K562 (cell line): ENCODE data around the gene PREP. TPM values are rescaled to one million over a fixed set of nuclear protein-coding genes. Genes with fewer than 3 reads are reported as not detected.

Experiments used
- ATAC-seq: fragments of 200-7000 bp; cut with Tn5 transposase; 3 replicates; pipeline ENCODE4 v1.9.1; 2020; ENCODE audit warnings: moderate library complexity
- BruUV-seq: library from RNA; stranded (reverse); fragments of 400-500 nt; replicated peaks from 2 replicates; lab custom pipeline; 2021; lab: Mats Ljungman, UMichigan
- CTCF ChIA-PET: fragments of 300-600 bp; formaldehyde crosslinking; extraction: SDS; loops from one replicate; lab custom pipeline; 2021; ENCODE audit warnings: low intra/inter-chr PET ratio; lab: Yijun Ruan, JAX
- POLR2A ChIA-PET: fragments of 300-600, 350-650 bp; sonication (Branson Sonifier 250); formaldehyde crosslinking; extraction: SDS; loops from one replicate; lab custom pipeline; 2021; ENCODE audit warnings: antibody characterized with exemption, inconsistent platforms; lab: Yijun Ruan, JAX
- DNase-seq, 4 experiments: peaks; one replicate each; pipeline versions ENCODE4 v3.0.0 to v3.0.0-alpha.2; 2011 to 2018; ENCODE audit warnings: low spot score in 3 of 4, mixed read lengths in 3 of 4; ENCODE audit errors: extremely low read depth in 1 of 4
- FAIRE-seq: peaks from 2 replicates; lab custom pipeline; 2011; peaks lifted over from hg19 to GRCh38; lab: Jason Lieb, UNC
- H2AFZ ChIP-seq: 2 replicates; pipeline ENCODE4 v1.6.0; 2011; ENCODE audit warnings: low read depth, low read length, control low read depth, inconsistent platforms
- H3K27ac ChIP-seq: fragments of 200-600 bp; 3 replicates; pipeline ENCODE4 v1.8.0; 2011; ENCODE audit warnings: low read depth, mild to moderate bottlenecking, control low read depth, inconsistent platforms, low read length, moderate library complexity, mixed read lengths; ENCODE audit errors: extremely low read depth
- H3K27me3 ChIP-seq, 2 experiments: fragments of 300-600 bp in 1 of 2; 2 replicates in 1 of 2; 3 replicates in 1 of 2; pipeline versions ENCODE4 v1.6.0 to v1.8.0; 2011; ENCODE audit warnings: inconsistent platforms in 2 of 2, low read length in 2 of 2, mild to moderate bottlenecking in 1 of 2, mixed read lengths in 1 of 2, moderate library complexity in 1 of 2; ENCODE audit not compliant: control insufficient read depth in 2 of 2, insufficient read depth in 2 of 2
- H3K36me3 ChIP-seq: fragments of 300-600 bp; 3 replicates; pipeline ENCODE4 v1.8.0; 2011; ENCODE audit warnings: mild to moderate bottlenecking, low read length, inconsistent platforms; ENCODE audit not compliant: control insufficient read depth, insufficient read depth
- H3K4me1 ChIP-seq, 2 experiments: fragments of 200-600 bp in 1 of 2; replicated peaks in 1 of 2; 2 replicates in 1 of 2; 3 replicates in 1 of 2; pipeline versions ENCODE4 v1.5.1 to v1.8.0; 2011; ENCODE audit warnings: inconsistent platforms in 2 of 2, low read length in 2 of 2, mild to moderate bottlenecking in 1 of 2, mixed read lengths in 1 of 2, moderate library complexity in 1 of 2; ENCODE audit not compliant: control insufficient read depth in 2 of 2, insufficient read depth in 2 of 2
- H3K4me2 ChIP-seq: 2 replicates; pipeline ENCODE4 v1.6.1; 2011; ENCODE audit warnings: low read length, control low read depth, inconsistent platforms, mixed read lengths; ENCODE audit not compliant: insufficient read depth
- H3K4me3 ChIP-seq: fragments of 200-600 bp; sonication (generic), shearing (Covaris generic); 2 replicates; pipeline ENCODE4 v1.5.1; 2016; ENCODE audit warnings: control low read depth, inconsistent platforms
- H3K79me2 ChIP-seq: fragments of 200-600 bp; 3 replicates; pipeline ENCODE4 v1.8.0; 2011; ENCODE audit warnings: low read length, inconsistent platforms; ENCODE audit not compliant: control insufficient read depth, insufficient read depth
- H3K9ac ChIP-seq, 2 experiments: 2 replicates each; pipeline versions ENCODE4 v1.6.0 to v1.6.1; 2011; ENCODE audit warnings: low read depth in 2 of 2, low read length in 2 of 2, control low read depth in 1 of 2, inconsistent platforms in 1 of 2, mild to moderate bottlenecking in 1 of 2, mixed read lengths in 1 of 2; ENCODE audit not compliant: insufficient read depth in 1 of 2
- H3K9me1 ChIP-seq: one replicate; pipeline ENCODE4 v1.6.0; 2011; ENCODE audit warnings: inconsistent platforms, mild to moderate bottlenecking, low read length, moderate library complexity; ENCODE audit not compliant: control insufficient read depth, insufficient read depth
- H3K9me3 ChIP-seq: replicated peaks from 2 replicates; pipeline ENCODE4 v1.5.1; 2011; ENCODE audit warnings: low read depth, low read length, inconsistent platforms; ENCODE audit not compliant: control insufficient read depth, insufficient read depth
- H4K20me1 ChIP-seq: replicated peaks from 2 replicates; pipeline ENCODE4 v1.6.1; 2011; ENCODE audit warnings: low read length, inconsistent platforms, mixed read lengths; ENCODE audit not compliant: control insufficient read depth, insufficient read depth
- AFF1 ChIP-seq, 2 experiments: fragments of 450-650 bp; IDR thresholded peaks; 2 replicates each; pipeline ENCODE4 v1.6.1; 2018; ENCODE audit warnings: mild to moderate bottlenecking in 2 of 2, low read depth in 1 of 2; ENCODE audit not compliant: partially characterized antibody in 2 of 2
- MYNN ChIP-seq, 2 experiments: sonication (generic); formaldehyde crosslinking in 1 of 2; IDR thresholded peaks; 2 replicates each; pipeline versions ENCODE4 v1.5.0 to v1.6.1; 2016 to 2020; ENCODE audit warnings: antibody characterized with exemption in 1 of 2, missing genetic modification reagents in 1 of 2
- TFAM ChIP-seq: fragments of 250-450 bp; sonication (Bioruptor Pico); conservative IDR thresholded peaks from 2 replicates; pipeline ENCODE4 v1.5.0; 2021; ENCODE audit warnings: mild to moderate bottlenecking, moderate library complexity
- XRCC3 ChIP-seq: fragments of 450-650 bp; IDR thresholded peaks from 2 replicates; pipeline ENCODE4 v1.6.1; 2017; ENCODE audit warnings: mild to moderate bottlenecking, moderate library complexity
- ZC3H4 ChIP-seq: sonication (generic); formaldehyde crosslinking; IDR thresholded peaks from 2 replicates; pipeline ENCODE4 v1.9.0; 2021; ENCODE audit warnings: missing genetic modification reagents, borderline replicate concordance
- WGBS: fragments of 100-300 bp; shearing (Covaris generic); methylation state at CpG from one replicate; pipeline ENCODE4 v1.1.6; 2016; ENCODE audit warnings: low coverage, mixed read lengths; ENCODE audit not compliant: insufficient coverage; ENCODE audit errors: missing lambda C conversion rate; 5-methylcytosine and 5-hydroxymethylcytosine counted together
- in situ Hi-C: fragments of 300-500 bp; cut with MboI; formaldehyde crosslinking; loops from 4 replicates; pipeline ENCODE4 v1.15.0; 2018; ENCODE audit warnings: inconsistent platforms, mixed read lengths
- intact Hi-C: fragments of 100-400 bp; cut with micrococcal nuclease; formaldehyde crosslinking; loops from 2 replicates; pipeline ENCODE4 v1.14.2; 2022
- polyA plus RNA-seq, 8 experiments: library from polyadenylated mRNA; depleted of rRNA in 4 of 8; stranded (reverse) in 5 of 8; unstranded in 3 of 8; fragments of >200 nt; fragmentation: Nextera tagmentation in 2 of 8; fragmentation: Illumina TruSeq in 1 of 8; extraction: Ambion mirVana in 2 of 8; extraction: Trizol in 1 of 8; gene quantifications; 2 replicates each; pipeline versions ENCODE4 v1.2.1 to v1.2.3, GENCODE V29; 2011 to 2014; ENCODE audit warnings: inconsistent platforms in 1 of 8, missing spikeins in 1 of 8
- total RNA-seq, 7 experiments: library from RNA; depleted of rRNA in 6 of 7; stranded (reverse); fragments of >200 nt in 6 of 7; fragmentation: Illumina TruSeq in 2 of 7; extraction: Trizol in 2 of 7; gene quantifications; 2 replicates each; pipeline versions ENCODE4 v1.2.1 to v1.2.3, GENCODE V29; 2011 to 2021; ENCODE audit warnings: low replicate concordance in 1 of 7
- TF ChIP-seq, protein P1 (sequence below): sonication (generic); formaldehyde crosslinking; IDR thresholded peaks from 2 replicates; pipeline ENCODE4 v1.8.0; 2023; ENCODE audit warnings: mild to moderate bottlenecking, missing genetic modification reagents
- TF ChIP-seq, protein P2 (sequence below): sonication (generic); formaldehyde crosslinking; IDR thresholded peaks from 2 replicates; pipeline ENCODE4 v1.9.0; 2022; ENCODE audit warnings: mild to moderate bottlenecking, missing genetic modification reagents

The PREP gene
- total and polyA plus RNA-seq, 9 of the 15 experiments (the other 6 are each of a cell fraction or from before 2014, with no cell fraction given): 14.1 to 60.8 (median 28.3) TPM

DNA sequence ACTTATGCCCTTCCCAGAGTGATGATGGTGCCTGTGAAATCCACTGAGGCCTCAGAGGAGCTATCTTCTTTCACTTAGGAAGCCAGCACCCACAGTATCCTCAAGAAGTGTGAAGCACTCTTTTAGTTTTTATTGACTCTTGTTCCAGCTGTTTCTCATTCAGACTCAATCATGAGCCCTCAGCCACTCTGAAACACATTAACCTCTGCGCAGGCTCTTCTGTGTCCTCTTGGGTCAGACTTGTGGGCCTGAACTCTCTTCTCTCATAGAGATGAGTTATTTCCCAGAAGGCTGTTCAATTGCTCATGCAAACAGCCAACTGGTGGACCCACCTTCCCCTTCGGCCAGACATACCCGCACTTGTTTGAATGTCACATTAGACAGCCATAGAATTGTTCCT lies 27.8 kb upstream of the PREP start (continued):
- TF ChIP-seq, protein P1, sequence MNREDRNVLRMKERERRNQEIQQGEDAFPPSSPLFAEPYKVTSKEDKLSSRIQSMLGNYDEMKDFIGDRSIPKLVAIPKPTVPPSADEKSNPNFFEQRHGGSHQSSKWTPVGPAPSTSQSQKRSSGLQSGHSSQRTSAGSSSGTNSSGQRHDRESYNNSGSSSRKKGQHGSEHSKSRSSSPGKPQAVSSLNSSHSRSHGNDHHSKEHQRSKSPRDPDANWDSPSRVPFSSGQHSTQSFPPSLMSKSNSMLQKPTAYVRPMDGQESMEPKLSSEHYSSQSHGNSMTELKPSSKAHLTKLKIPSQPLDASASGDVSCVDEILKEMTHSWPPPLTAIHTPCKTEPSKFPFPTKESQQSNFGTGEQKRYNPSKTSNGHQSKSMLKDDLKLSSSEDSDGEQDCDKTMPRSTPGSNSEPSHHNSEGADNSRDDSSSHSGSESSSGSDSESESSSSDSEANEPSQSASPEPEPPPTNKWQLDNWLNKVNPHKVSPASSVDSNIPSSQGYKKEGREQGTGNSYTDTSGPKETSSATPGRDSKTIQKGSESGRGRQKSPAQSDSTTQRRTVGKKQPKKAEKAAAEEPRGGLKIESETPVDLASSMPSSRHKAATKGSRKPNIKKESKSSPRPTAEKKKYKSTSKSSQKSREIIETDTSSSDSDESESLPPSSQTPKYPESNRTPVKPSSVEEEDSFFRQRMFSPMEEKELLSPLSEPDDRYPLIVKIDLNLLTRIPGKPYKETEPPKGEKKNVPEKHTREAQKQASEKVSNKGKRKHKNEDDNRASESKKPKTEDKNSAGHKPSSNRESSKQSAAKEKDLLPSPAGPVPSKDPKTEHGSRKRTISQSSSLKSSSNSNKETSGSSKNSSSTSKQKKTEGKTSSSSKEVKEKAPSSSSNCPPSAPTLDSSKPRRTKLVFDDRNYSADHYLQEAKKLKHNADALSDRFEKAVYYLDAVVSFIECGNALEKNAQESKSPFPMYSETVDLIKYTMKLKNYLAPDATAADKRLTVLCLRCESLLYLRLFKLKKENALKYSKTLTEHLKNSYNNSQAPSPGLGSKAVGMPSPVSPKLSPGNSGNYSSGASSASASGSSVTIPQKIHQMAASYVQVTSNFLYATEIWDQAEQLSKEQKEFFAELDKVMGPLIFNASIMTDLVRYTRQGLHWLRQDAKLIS (CRISPR knock-in tag): no peak
- TF ChIP-seq TFAM (CRISPR knock-in tag): no peak

DNA sequence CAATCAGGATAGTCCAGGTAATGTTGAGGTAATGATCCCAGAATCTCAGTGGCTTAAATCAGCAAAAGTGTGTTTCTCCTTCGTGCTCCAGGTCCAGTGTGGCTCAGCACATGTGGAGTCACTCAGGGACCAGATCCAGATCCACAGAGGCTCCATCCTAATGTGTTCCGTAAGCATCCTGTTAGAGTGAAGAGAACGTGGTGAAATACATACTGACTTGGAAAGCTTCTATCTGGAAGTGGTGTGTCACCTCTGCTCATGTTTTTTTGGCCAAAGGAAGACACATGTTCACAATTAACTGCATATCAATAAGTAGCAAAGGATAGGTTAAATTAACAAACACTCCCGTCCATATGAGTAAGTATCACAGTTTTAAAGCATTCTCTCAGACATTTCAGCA lies 26.8 kb upstream of the PREP start:
- no TSS peak for BruUV-seq
- CTCF ChIA-PET: no interaction called here
- intact Hi-C loops: loop anchor here (5.0 kb wide), 1 partner anchor 658 kb away; the partner anchor contains the start of gene PRDM1
- Histone ChIP-seq H4K20me1 (no peaks in the 10 kb centered on the region), H3K36me3 (no peaks in the 10 kb centered on the region), H3K9me3 (no peaks in the 10 kb centered on the region), H3K9ac (no peak overlapping the region), H3K27me3 (no peaks in the 10 kb centered on the region), H2AFZ (no peak overlapping the region), H3K4me2 (no peak overlapping the region), H3K27ac (no peak overlapping the region), H3K4me3 (no peak overlapping the region), H3K79me2 (no peaks in the 10 kb centered on the region), H3K9me1 (no peaks in the 10 kb centered on the region), H3K4me1 (no peaks in the 10 kb centered on the region)
- DNase-seq (no peak), FAIRE-seq (no peak), ATAC-seq (no peak)
- 0% methylated on average over 4 of the region's 4 CpGs for WGBS
- in situ Hi-C loops: loop anchor here (5.0 kb wide), 1 partner anchor 337 kb away; no protein-coding TSS in a partner anchor
- POLR2A ChIA-PET: no interaction called here
- TF ChIP-seq XRCC3 (no peak), ZC3H4 (CRISPR knock-in tag) (no peak), MYNN (IDR thresholded peaks at IDR 0.05) (no peak), MYNN (CRISPR knock-in tag; IDR thresholded peaks at IDR 0.05) (no peak), AFF1 (IDR thresholded peaks at IDR 0.05; ENCODE audit: low read depth in 1 of 2, partially characterized antibody in 2 of 2) (no peak)
- TF ChIP-seq, protein P2, sequence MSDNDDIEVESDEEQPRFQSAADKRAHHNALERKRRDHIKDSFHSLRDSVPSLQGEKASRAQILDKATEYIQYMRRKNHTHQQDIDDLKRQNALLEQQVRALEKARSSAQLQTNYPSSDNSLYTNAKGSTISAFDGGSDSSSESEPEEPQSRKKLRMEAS (CRISPR knock-in tag): no peak
